DND-41 (cell line): Measurements from ENCODE around the gene GYPE.
A peak's percentile ranks its signal among the peaks of the same experiment; 100 is the strongest.
"Not testable (repeated sequence)": the region's sequence is repeated elsewhere in the genome, so short reads cannot be mapped to it uniquely, and the experiment has no call there.

Experiments
- ATAC-seq: fragments of 200-7000 bp; cut with Tn5 transposase; 3 replicates; pipeline ENCODE4 v1.9.1; 2021; ENCODE audit warnings: low read depth; ENCODE audit not compliant: insufficient read depth
- DNase-seq: peaks from one replicate; pipeline ENCODE4 v3.0.0-alpha.2; 2020
- H2AFZ ChIP-seq: 2 replicates; pipeline ENCODE4 v1.6.0; 2012; ENCODE audit warnings: low read depth, low read length
- H3K27ac ChIP-seq: 2 replicates; pipeline ENCODE4 v1.5.1; 2012; ENCODE audit warnings: low read length, inconsistent platforms
- H3K27me3 ChIP-seq: fragments of 200-600 bp; sonication (generic); 2 replicates; pipeline ENCODE4 v1.6.0; 2012; ENCODE audit warnings: low read length, mild to moderate bottlenecking, inconsistent platforms; ENCODE audit not compliant: insufficient read depth, poor library complexity
- H3K36me3 ChIP-seq: 2 replicates; pipeline ENCODE4 v1.5.1; 2012; ENCODE audit warnings: low read length, inconsistent platforms; ENCODE audit not compliant: insufficient read depth
- H3K4me1 ChIP-seq: 2 replicates; pipeline ENCODE4 v1.5.1; 2012; ENCODE audit warnings: mild to moderate bottlenecking, low read length; ENCODE audit not compliant: insufficient read depth
- H3K4me2 ChIP-seq: 2 replicates; pipeline ENCODE4 v1.6.0; 2012; ENCODE audit warnings: mild to moderate bottlenecking, moderate library complexity, low read length, inconsistent platforms; ENCODE audit not compliant: insufficient read depth
- H3K4me3 ChIP-seq, 2 experiments: fragments of 200-600 bp in 1 of 2; shearing (Covaris generic) in 1 of 2; 2 replicates each; pipeline ENCODE4 v1.5.1; 2012 to 2016; ENCODE audit warnings: inconsistent platforms in 2 of 2, low read length in 2 of 2, mild to moderate bottlenecking in 2 of 2, low read depth in 1 of 2, moderate library complexity in 1 of 2
- H3K79me2 ChIP-seq: 2 replicates; pipeline ENCODE4 v1.6.0; 2012; ENCODE audit warnings: low read length, inconsistent platforms; ENCODE audit not compliant: insufficient read depth
- H3K9ac ChIP-seq: 2 replicates; pipeline ENCODE4 v1.6.0; 2012; ENCODE audit warnings: low read depth, mild to moderate bottlenecking, inconsistent platforms, low read length, moderate library complexity
- H3K9me3 ChIP-seq: 2 replicates; pipeline ENCODE4 v1.5.1; 2012; ENCODE audit warnings: low read length, moderate library complexity, mild to moderate bottlenecking, inconsistent platforms; ENCODE audit not compliant: insufficient read depth, severe bottlenecking
- H4K20me1 ChIP-seq: 2 replicates; pipeline ENCODE4 v1.6.0; 2012; ENCODE audit warnings: low read length; ENCODE audit not compliant: insufficient read depth
- EZH2 ChIP-seq: IDR thresholded peaks from 3 replicates; pipeline ENCODE4 v1.6.1; 2012; ENCODE audit warnings: borderline replicate concordance, low read depth, mild to moderate bottlenecking, moderate library complexity, low read length, inconsistent platforms; ENCODE audit not compliant: severe bottlenecking
- TF ChIP-seq, protein P1 (sequence below): IDR thresholded peaks from 2 replicates; pipeline ENCODE4 v1.5.1; 2012; ENCODE audit warnings: borderline replicate concordance, low read length, moderate library complexity, mild to moderate bottlenecking; ENCODE audit not compliant: poor library complexity, severe bottlenecking; ENCODE audit errors: extremely low read depth

GYPE gene

DNA sequence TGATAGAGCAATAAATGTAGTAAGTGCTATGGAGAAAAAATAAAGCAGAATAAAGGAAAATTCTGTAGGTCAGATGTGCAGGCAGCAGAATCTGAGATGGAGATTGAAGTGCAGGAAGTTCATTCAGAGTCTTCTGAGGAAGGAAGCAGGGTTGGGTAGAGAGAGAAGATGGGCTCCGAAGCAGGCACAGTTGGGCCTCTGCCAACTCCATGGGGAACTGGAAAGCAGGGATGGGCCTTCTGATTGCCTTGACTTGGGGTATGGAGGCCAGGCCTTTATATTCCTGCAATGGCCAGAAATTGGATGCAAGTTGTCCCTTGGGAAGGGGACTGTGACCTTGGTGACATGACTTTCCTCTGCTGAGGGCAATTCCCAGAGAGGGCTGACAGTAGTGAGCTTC, 42.6 kb downstream of the GYPE start:
- not testable (repeated sequence) for ATAC-seq, H3K4me1 ChIP-seq, DNase-seq

DNA sequence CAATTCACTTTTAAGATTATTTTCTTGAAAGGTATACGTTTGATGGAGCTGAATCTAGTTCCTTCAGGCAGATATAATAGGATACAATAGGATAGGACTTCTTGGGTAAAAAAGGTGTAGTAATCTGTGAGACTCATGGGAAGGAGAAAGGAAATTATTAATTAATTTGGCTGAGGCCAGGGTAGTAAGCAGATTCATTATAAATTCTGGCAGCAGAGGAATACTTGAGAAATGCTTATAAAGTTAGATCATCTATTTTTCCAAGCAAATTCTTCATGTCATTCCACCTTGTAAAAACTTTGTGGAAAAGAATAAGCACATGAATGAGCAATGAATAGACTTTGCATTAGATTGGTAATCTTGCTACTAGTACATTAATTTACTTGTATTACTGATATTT, 46.9 kb downstream of the GYPE start:
- H3K9ac ChIP-seq: no peak overlapping the region
- DNase-seq: no peak
- H4K20me1 ChIP-seq: no peaks in the 10 kb centered on the region
- H3K4me3 ChIP-seq: no peak overlapping the region
- no peaks in the 10 kb centered on the region for H3K36me3 ChIP-seq
- H3K4me2 ChIP-seq: no peak overlapping the region
- no peaks in the 10 kb centered on the region for H3K79me2 ChIP-seq
- no peak overlapping the region for H2AFZ ChIP-seq
- H3K27me3 ChIP-seq: no peaks in the 10 kb centered on the region
- no peaks in the 10 kb centered on the region for H3K9me3 ChIP-seq
- peaks cover 16% of the 10 kb centered on the region for H3K4me1 ChIP-seq
- H3K27ac ChIP-seq: no peak overlapping the region
- no peak for ATAC-seq
- TF ChIP-seq, protein P1, sequence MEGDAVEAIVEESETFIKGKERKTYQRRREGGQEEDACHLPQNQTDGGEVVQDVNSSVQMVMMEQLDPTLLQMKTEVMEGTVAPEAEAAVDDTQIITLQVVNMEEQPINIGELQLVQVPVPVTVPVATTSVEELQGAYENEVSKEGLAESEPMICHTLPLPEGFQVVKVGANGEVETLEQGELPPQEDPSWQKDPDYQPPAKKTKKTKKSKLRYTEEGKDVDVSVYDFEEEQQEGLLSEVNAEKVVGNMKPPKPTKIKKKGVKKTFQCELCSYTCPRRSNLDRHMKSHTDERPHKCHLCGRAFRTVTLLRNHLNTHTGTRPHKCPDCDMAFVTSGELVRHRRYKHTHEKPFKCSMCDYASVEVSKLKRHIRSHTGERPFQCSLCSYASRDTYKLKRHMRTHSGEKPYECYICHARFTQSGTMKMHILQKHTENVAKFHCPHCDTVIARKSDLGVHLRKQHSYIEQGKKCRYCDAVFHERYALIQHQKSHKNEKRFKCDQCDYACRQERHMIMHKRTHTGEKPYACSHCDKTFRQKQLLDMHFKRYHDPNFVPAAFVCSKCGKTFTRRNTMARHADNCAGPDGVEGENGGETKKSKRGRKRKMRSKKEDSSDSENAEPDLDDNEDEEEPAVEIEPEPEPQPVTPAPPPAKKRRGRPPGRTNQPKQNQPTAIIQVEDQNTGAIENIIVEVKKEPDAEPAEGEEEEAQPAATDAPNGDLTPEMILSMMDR: no peak
- no peak for TF ChIP-seq EZH2

More for the DNA sequence above, 42.6 kb downstream of the GYPE start:
- not testable (repeated sequence) for H3K79me2 ChIP-seq, H3K36me3 ChIP-seq, H3K4me3 ChIP-seq, H3K9ac ChIP-seq, H2AFZ ChIP-seq, H3K27ac ChIP-seq, H4K20me1 ChIP-seq, H3K4me2 ChIP-seq, H3K9me3 ChIP-seq, H3K27me3 ChIP-seq

DNA sequence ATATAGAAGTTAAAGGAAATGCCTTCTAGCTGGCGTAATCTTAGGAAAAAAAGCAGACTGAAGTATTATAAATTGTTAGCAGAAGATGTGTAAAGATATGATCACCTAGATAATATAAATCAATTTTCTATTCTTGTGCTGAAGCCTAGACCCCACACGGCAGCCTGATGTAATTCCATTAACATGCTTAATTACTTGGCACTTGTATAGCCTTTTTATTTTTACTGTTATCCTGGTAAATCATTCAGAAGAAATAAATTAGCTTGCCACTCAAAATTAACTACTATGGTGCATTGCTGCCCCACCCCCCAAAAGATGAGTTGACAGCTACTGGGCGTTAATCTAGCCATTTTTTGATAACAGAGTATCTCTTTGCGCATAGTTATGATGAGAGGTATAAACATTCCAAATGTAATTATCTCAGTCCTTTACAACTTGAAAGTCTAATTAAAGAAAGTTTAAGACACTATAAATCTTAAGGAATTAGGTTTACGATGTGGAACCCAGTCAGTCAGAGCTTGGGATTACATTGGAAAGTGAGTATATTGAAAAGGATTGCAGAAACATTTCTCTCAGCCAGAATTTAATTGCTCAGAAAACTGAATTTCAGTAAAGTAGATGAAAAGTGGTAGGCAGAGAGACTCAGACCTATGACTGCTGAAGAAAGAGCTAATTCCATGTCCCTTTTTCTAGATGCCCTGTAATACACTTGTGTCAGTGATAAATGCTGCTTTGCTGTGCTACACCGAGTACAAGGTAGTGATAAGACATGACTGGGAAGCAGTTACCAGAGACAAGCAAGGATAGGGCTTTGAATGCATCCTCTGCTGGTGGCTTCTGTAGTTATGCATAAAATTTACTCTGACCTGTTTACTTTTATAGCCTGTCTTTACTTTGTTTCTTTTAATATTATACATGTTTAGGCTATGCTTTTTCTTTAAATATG, 47.7 kb downstream of the GYPE start:
- not testable (repeated sequence) for DNase-seq, H3K27me3 ChIP-seq, H3K27ac ChIP-seq, H4K20me1 ChIP-seq, H3K9ac ChIP-seq, H3K79me2 ChIP-seq, H2AFZ ChIP-seq, H3K9me3 ChIP-seq, H3K4me2 ChIP-seq, H3K4me3 ChIP-seq, H3K36me3 ChIP-seq, ATAC-seq
- peaks cover 16% of the 10 kb centered on the region for H3K4me1 ChIP-seq

DNA sequence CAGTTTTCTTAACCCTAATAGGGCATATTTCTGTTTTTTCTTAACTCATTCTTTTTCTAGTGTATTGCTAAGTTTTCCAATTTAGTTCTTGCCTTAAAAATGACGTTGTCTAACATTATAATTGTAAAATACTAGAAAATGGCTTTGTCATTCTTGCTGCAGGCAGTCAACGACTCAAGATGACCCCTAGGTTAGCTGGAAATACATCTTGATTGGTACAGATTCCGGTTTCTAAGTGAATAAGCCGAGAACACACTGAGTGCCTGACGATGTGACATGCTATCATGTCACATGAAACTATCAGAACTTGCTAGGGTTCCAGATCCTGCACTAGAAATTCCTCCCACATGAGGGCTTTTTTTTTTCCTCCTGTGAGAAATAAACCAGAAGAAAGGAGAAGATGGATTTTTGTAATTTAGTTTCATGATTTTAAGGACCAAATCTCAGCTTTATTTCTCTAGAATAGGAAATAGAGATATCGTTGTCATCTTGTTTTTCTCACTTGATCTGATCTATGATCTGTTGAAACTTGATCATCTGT, 49.3 kb downstream of the GYPE start:
- H3K36me3 ChIP-seq, H2AFZ ChIP-seq, H3K27me3 ChIP-seq, ATAC-seq, H3K9ac ChIP-seq, H4K20me1 ChIP-seq, H3K9me3 ChIP-seq, H3K4me3 ChIP-seq, H3K79me2 ChIP-seq, DNase-seq, H3K27ac ChIP-seq, H3K4me2 ChIP-seq: not testable (repeated sequence)
- peaks cover 16% of the 10 kb centered on the region for H3K4me1 ChIP-seq

DNA sequence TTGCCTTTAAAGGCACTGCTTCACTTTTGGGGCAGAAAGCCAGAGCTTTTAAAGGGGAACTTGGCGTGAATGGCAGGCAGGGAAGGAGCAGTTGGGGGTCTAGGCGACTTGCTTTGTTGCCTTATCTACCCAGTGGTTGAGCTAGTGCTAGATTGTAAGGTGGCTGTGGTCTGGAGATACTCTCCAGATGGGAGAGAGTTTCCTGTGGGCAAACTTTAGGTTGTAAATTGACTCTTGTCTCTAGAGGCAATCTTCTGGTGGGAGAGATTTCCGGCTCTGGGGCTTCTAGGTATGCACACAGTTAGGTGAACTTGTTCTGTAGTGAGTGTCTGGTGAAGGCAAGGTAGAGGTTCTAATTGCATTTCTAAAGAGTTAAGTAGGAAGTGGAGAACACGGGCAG, 50.7 kb downstream of the GYPE start:
- not testable (repeated sequence) for H4K20me1 ChIP-seq, H3K9me3 ChIP-seq, H3K4me3 ChIP-seq, H3K79me2 ChIP-seq, H3K27me3 ChIP-seq, H3K27ac ChIP-seq, H3K36me3 ChIP-seq, H2AFZ ChIP-seq, H3K9ac ChIP-seq
- DNase-seq (peak; percentile 74), ATAC-seq (peak; percentile 96)
- peak overlapping the region; percentile 23; the same call in 1 of the 2 replicates for H3K4me2 ChIP-seq
- H3K4me1 ChIP-seq: peaks cover 16% of the 10 kb centered on the region

DNA sequence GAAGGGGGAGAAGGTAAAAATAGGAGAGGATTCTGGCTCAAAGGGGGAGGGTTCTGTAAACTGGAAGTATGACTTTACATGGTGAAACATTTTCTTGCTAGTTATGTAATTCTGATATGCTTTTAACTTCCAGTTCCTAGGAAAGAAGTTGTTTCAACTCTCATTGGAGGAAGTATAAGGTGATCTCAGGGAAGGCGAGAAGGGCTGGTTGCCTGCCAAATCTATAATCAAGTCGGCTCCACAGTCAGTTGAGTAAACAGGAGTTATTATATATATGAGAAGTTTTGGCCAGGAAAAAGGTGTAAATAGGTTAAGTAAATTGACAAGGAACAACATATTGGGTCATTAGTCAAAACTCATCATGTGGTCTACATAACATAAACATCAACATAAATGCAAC, 56.1 kb downstream of the GYPE start:
- not testable (repeated sequence) for H3K9ac ChIP-seq, ATAC-seq, H3K4me2 ChIP-seq, DNase-seq, H2AFZ ChIP-seq, H3K4me3 ChIP-seq, H3K27ac ChIP-seq, H3K4me1 ChIP-seq, H3K27me3 ChIP-seq, H3K9me3 ChIP-seq, H3K79me2 ChIP-seq, H4K20me1 ChIP-seq, H3K36me3 ChIP-seq

DNA sequence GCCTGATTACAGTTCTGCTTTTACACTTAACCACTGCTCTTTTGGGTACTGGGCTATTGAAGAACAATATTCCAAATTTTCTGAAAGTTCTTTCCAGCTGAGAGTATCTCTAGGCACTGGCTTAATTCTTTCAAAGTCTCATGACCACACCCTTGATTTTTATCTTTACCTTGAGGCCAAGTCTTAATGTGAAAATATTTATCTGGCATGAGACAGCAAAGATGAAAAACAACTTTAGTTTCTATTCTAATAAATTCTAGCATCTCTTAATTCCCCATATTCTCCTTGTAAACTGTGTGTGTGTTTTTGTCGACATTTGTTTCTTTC, 61.9 kb downstream of the GYPE start:
- H3K4me2 ChIP-seq, H2AFZ ChIP-seq, ATAC-seq, DNase-seq, H4K20me1 ChIP-seq, H3K27me3 ChIP-seq, H3K9ac ChIP-seq, H3K4me1 ChIP-seq, H3K36me3 ChIP-seq, H3K9me3 ChIP-seq, H3K4me3 ChIP-seq, H3K79me2 ChIP-seq, H3K27ac ChIP-seq: not testable (repeated sequence)
